ENCODE results near the gene IFT122.

Gene IFT122

GRCh38 chr3:129567939-129568338 lies 127.9 kb downstream of the IFT122 start:
- no peak for DNase-seq (ENCODE audit: low read depth in 1 of 2, low spot score in 1 of 2)

- DNase-seq (ENCODE audit: low read depth in 1 of 2, low spot score in 1 of 2), result no peak
These were observed 129.8 kb downstream of the IFT122 start for GRCh38 chr3:129569856-129570255.

All from activated T-helper 1 cell treated with anti-CD3 and anti-CD28 coated beads, Interleukin-2, amount 50 U/mL, for 16 hours (primary cell).